ENCODE measurements around the gene LRRC4B. TPM values are rescaled to one million over a fixed set of nuclear protein-coding genes. Genes with fewer than 3 reads are reported as not detected.
"Not testable (repeated sequence)": the region's sequence is repeated elsewhere in the genome, so short reads cannot be mapped to it uniquely, and the experiment has no call there.

The LRRC4B gene
- total RNA-seq, 6 donors from 2014 or later, result 0.69 to 5.1 (median 1.7) TPM

DNA sequence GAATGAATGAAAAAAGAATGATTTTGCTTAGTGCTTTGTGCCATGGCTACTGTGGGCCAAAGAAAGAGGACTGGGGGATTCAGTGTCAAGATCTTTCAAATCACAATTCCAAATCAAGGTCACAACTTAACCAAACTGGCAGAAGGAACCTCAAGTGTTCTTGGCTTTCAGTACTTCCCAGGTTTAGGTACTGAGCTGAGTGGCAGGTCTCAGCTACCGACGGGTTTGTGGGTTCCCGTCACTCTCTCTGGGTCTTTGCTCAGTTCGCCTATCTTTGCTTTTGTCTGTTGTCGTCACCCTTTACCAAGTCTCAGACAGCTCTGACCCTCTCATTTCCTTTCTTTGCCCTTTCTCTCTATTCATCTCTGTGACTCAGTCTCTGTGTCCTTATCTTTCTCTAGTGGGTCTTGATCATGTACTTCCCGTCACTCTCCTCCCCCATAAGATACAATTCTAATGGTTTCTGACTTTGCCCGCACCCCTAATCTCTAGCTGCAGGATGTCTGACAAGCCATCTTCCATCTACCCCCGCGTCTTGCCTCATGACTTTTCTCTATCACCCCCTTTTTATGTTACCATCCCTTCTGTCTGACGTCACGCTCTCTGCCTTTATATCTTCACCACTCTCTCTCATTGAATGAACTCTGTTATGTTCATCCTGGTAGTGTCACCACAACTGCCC lies 33.3 kb upstream of the LRRC4B start:
- Histone ChIP-seq H3K4me1 (no peaks in the 10 kb centered on the region), H3K27me3 (no peaks in the 10 kb centered on the region), H3K4me3 (no peak overlapping the region), H3K9me3 (no peaks in the 10 kb centered on the region), H3K36me3 (no peaks in the 10 kb centered on the region), H3K27ac (no peak overlapping the region)
- 58 to 60% methylated on average over 11 of the region's 11 CpGs for WGBS, 2 donors
- ATAC-seq (ENCODE audit: low FRiP score in 2 of 2), result no peak
- no peak for DNase-seq
- TF ChIP-seq POLR2A (IDR thresholded peaks at IDR 0.05) (no peak), POLR2AphosphoS5 (IDR thresholded peaks at IDR 0.05) (no peak), EP300 (IDR thresholded peaks at IDR 0.05) (no peak)
- TF ChIP-seq, protein P1, sequence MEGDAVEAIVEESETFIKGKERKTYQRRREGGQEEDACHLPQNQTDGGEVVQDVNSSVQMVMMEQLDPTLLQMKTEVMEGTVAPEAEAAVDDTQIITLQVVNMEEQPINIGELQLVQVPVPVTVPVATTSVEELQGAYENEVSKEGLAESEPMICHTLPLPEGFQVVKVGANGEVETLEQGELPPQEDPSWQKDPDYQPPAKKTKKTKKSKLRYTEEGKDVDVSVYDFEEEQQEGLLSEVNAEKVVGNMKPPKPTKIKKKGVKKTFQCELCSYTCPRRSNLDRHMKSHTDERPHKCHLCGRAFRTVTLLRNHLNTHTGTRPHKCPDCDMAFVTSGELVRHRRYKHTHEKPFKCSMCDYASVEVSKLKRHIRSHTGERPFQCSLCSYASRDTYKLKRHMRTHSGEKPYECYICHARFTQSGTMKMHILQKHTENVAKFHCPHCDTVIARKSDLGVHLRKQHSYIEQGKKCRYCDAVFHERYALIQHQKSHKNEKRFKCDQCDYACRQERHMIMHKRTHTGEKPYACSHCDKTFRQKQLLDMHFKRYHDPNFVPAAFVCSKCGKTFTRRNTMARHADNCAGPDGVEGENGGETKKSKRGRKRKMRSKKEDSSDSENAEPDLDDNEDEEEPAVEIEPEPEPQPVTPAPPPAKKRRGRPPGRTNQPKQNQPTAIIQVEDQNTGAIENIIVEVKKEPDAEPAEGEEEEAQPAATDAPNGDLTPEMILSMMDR (IDR thresholded peaks at IDR 0.05), result no peak

DNA sequence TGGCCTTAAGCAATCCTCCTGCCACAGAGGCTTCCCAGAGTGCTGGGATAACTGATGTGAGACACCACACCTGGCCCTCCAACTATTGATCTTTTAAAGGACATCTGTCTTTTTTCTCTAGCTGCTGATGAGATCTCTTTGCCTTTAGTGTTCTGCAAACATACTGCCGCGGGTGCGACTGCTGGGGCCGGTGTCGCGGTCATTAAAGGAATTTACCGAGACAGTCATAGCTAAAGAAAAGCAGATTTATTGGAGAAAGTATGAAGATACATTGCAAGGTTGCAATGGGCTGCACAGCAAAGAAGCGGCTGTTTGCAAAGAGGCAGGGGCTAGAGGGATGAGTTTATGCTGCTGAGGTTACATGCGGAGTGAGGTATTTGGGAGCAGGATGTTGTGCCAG lies 31.2 kb upstream of the LRRC4B start:
- WGBS, 2 donors, result 77 to 85% methylated on average over 9 of the region's 9 CpGs
- Histone ChIP-seq H3K36me3 (no peaks in the 10 kb centered on the region), H3K27me3 (no peaks in the 10 kb centered on the region), H3K9me3 (no peaks in the 10 kb centered on the region), H3K27ac (no peak overlapping the region), H3K4me3 (no peak overlapping the region), H3K4me1 (no peaks in the 10 kb centered on the region)
- TF ChIP-seq POLR2AphosphoS5 (IDR thresholded peaks at IDR 0.05) (no peak), POLR2A (IDR thresholded peaks at IDR 0.05) (no peak), EP300 (IDR thresholded peaks at IDR 0.05) (no peak)
- TF ChIP-seq, protein P1 (IDR thresholded peaks at IDR 0.05), result no peak
- no peak for DNase-seq
- ATAC-seq (ENCODE audit: low FRiP score in 2 of 2), result no peak

DNA sequence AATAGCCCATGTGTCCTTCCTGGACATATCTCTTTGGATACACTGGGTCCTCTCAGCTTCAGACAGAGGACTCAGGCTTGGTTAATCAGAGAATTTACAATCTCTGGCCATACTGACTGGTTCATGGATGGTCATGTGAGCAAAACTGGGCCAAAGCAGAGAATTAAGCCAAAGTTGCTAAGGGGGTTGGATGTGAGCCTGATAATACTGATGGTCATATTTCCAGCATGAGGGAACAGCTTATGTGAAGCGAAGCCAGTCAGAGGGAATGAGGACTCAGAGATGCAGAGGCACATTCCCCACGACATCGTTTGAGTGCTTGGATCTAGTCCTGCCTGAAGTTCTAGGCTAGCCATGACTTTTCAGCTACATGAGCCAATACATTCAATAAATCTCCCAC lies 22.0 kb upstream of the LRRC4B start:
- Histone ChIP-seq H3K27ac (no peak overlapping the region), H3K4me3 (no peak overlapping the region), H3K36me3 (no peaks in the 10 kb centered on the region), H3K4me1 (no peaks in the 10 kb centered on the region), H3K9me3 (no peaks in the 10 kb centered on the region), H3K27me3 (no peaks in the 10 kb centered on the region)
- DNase-seq (no peak), ATAC-seq (ENCODE audit: low FRiP score in 2 of 2) (no peak)
- 72 to 78% methylated on average over 3 of the region's 3 CpGs for WGBS, 2 donors
- TF ChIP-seq POLR2AphosphoS5 (IDR thresholded peaks at IDR 0.05) (no peak), POLR2A (IDR thresholded peaks at IDR 0.05) (no peak), EP300 (IDR thresholded peaks at IDR 0.05) (no peak)
- TF ChIP-seq, protein P1 (IDR thresholded peaks at IDR 0.05), result no peak

- not testable (repeated sequence) for H3K27me3 ChIP-seq; H3K27ac ChIP-seq; H3K4me1 ChIP-seq; ATAC-seq (ENCODE audit: low FRiP score in 2 of 2); H3K9me3 ChIP-seq; DNase-seq; H3K4me3 ChIP-seq; H3K36me3 ChIP-seq
- 77 to 78% methylated on average over 22 to 24 of the region's 24 CpGs for WGBS, 2 donors
These were observed 13.8 kb upstream of the LRRC4B start for GRCh38 chr19:50581795-50582660.

- TF ChIP-seq, protein P1 (IDR thresholded peaks at IDR 0.05), result no peak
- TF ChIP-seq POLR2A (IDR thresholded peaks at IDR 0.05) (no peak), POLR2AphosphoS5 (IDR thresholded peaks at IDR 0.05) (no peak), EP300 (IDR thresholded peaks at IDR 0.05) (no peak)
- DNase-seq, result no peak
- Histone ChIP-seq H3K27me3 (no peaks in the 10 kb centered on the region), H3K36me3 (no peaks in the 10 kb centered on the region), H3K4me1 (no peaks in the 10 kb centered on the region), H3K9me3 (no peaks in the 10 kb centered on the region), H3K27ac (no peak overlapping the region), H3K4me3 (no peak overlapping the region)
- ATAC-seq (ENCODE audit: low FRiP score in 2 of 2), result no peak
- WGBS, 2 donors, result 75 to 92% methylated on average over 13 of the region's 13 CpGs
These were observed 12.9 kb upstream of the LRRC4B start for GRCh38 chr19:50580970-50581634.

Data from upper lobe of left lung (tissue), 6 donors.